ENCODE data around the gene ZMYND19. TPM values are rescaled to one million over a fixed set of nuclear protein-coding genes. Genes with fewer than 3 reads are reported as not detected.

Gene ZMYND19
- total RNA-seq, 1 experiment from 2014 or later = 37.0 TPM

- Histone ChIP-seq H3K4me3 (ENCODE audit: low read depth in 2 of 2, low read length in 2 of 2) (no peak overlapping the region), H3K27me3 (ENCODE audit: control insufficient read depth, insufficient read depth, low read length) (no peaks in the 10 kb centered on the region), H3K9me3 (ENCODE audit: control insufficient read depth, insufficient read depth, low read depth, low read length) (no peaks in the 10 kb centered on the region), H3K27ac (ENCODE audit: low read length) (no peak overlapping the region), H3K4me1 (ENCODE audit: control insufficient read depth, insufficient read depth, low read length) (no peaks in the 10 kb centered on the region; the same call in 1 of the 2 replicates), H3K36me3 (ENCODE audit: control insufficient read depth, insufficient read depth, low read length) (no peaks in the 10 kb centered on the region)
- intact Hi-C loops (cut with micrococcal nuclease; ENCODE audit: unreplicated experiment) = no loop called here
- BruUV-seq (replicated peaks) = no TSS peak
- no peak for DNase-seq (ENCODE audit: low read depth, low spot score)
- ChIA-PET CTCF (no interaction called here), POLR2A (no interaction called here)
- in situ Hi-C loops (cut with HindIII; ENCODE audit: low pct_unique_long_range_greater_than_20kb, low sequenced_read_pairs) = no loop called here
- TF ChIP-seq, protein P1, sequence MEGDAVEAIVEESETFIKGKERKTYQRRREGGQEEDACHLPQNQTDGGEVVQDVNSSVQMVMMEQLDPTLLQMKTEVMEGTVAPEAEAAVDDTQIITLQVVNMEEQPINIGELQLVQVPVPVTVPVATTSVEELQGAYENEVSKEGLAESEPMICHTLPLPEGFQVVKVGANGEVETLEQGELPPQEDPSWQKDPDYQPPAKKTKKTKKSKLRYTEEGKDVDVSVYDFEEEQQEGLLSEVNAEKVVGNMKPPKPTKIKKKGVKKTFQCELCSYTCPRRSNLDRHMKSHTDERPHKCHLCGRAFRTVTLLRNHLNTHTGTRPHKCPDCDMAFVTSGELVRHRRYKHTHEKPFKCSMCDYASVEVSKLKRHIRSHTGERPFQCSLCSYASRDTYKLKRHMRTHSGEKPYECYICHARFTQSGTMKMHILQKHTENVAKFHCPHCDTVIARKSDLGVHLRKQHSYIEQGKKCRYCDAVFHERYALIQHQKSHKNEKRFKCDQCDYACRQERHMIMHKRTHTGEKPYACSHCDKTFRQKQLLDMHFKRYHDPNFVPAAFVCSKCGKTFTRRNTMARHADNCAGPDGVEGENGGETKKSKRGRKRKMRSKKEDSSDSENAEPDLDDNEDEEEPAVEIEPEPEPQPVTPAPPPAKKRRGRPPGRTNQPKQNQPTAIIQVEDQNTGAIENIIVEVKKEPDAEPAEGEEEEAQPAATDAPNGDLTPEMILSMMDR (IDR thresholded peaks at IDR 0.05) = no peak
- TF ChIP-seq POLR2AphosphoS5 (IDR thresholded peaks at IDR 0.05; ENCODE audit: low read depth, low read length) = no peak
- no peak for ATAC-seq
Measured at GRCh38 chr9:137638680-137639079, 48.4 kb upstream of the ZMYND19 start.

GRCh38 chr9:137634016-137634415 lies 43.7 kb upstream of the ZMYND19 start:
- ChIA-PET POLR2A (no interaction called here), CTCF (no interaction called here)
- in situ Hi-C loops (cut with HindIII; ENCODE audit: low pct_unique_long_range_greater_than_20kb, low sequenced_read_pairs) = no loop called here
- no peak for ATAC-seq
- H3K27ac ChIP-seq (ENCODE audit: low read length) = no peak overlapping the region
- BruUV-seq (replicated peaks) = no TSS peak
- no peaks in the 10 kb centered on the region for H3K9me3 ChIP-seq (ENCODE audit: control insufficient read depth, insufficient read depth, low read depth, low read length)
- no peak for DNase-seq (ENCODE audit: low read depth, low spot score)
- H3K27me3 ChIP-seq (ENCODE audit: control insufficient read depth, insufficient read depth, low read length) = no peaks in the 10 kb centered on the region
- intact Hi-C loops (cut with micrococcal nuclease; ENCODE audit: unreplicated experiment) = no loop called here
- H3K4me1 ChIP-seq (ENCODE audit: control insufficient read depth, insufficient read depth, low read length) = peaks cover 3% of the 10 kb centered on the region; the same call in 1 of the 2 replicates
- H3K4me3 ChIP-seq (ENCODE audit: low read depth in 2 of 2, low read length in 2 of 2) = no peak overlapping the region
- no peaks in the 10 kb centered on the region for H3K36me3 ChIP-seq (ENCODE audit: control insufficient read depth, insufficient read depth, low read length)
- no peak for TF ChIP-seq TCF7L2 (IDR thresholded peaks at IDR 0.05; ENCODE audit: low read depth, low read length)
- TF ChIP-seq REST (IDR thresholded peaks at IDR 0.05; ENCODE audit: insufficient read depth in 1 of 2, low read depth in 2 of 2, low read length in 1 of 2) = no peak
- TF ChIP-seq POLR2AphosphoS5 (IDR thresholded peaks at IDR 0.05; ENCODE audit: low read depth, low read length) = no peak
- TF ChIP-seq, protein P1 (IDR thresholded peaks at IDR 0.05) = no peak
- TF ChIP-seq SIN3A (IDR thresholded peaks at IDR 0.05; ENCODE audit: borderline replicate concordance, insufficient read depth, low read depth, low read length) = no peak
